Measurements from ENCODE around the gene BTN2A1. TPM values are rescaled to one million over a fixed set of nuclear protein-coding genes. Genes with fewer than 3 reads are reported as not detected.
"Not testable (repeated sequence)": the region's sequence is repeated elsewhere in the genome, so short reads cannot be mapped to it uniquely, and the experiment has no call there.

Gene BTN2A1
- total RNA-seq, 2 donors from 2014 or later = 6.2 to 16.5 TPM

- H3K4me3 ChIP-seq = no peak overlapping the region
- ATAC-seq (no peak), DNase-seq (no peak)
- no peaks in the 10 kb centered on the region for H3K36me3 ChIP-seq (replicated peaks in 1 of 2; ENCODE audit: insufficient read depth in 1 of 2, low read depth in 2 of 2)
- H3K9me3 ChIP-seq = no peaks in the 10 kb centered on the region
- no peaks in the 10 kb centered on the region for H3K27me3 ChIP-seq
- H3K27ac ChIP-seq = no peak overlapping the region
- no peak for TF ChIP-seq POLR2A (IDR thresholded peaks at IDR 0.05)
- TF ChIP-seq, protein P1, sequence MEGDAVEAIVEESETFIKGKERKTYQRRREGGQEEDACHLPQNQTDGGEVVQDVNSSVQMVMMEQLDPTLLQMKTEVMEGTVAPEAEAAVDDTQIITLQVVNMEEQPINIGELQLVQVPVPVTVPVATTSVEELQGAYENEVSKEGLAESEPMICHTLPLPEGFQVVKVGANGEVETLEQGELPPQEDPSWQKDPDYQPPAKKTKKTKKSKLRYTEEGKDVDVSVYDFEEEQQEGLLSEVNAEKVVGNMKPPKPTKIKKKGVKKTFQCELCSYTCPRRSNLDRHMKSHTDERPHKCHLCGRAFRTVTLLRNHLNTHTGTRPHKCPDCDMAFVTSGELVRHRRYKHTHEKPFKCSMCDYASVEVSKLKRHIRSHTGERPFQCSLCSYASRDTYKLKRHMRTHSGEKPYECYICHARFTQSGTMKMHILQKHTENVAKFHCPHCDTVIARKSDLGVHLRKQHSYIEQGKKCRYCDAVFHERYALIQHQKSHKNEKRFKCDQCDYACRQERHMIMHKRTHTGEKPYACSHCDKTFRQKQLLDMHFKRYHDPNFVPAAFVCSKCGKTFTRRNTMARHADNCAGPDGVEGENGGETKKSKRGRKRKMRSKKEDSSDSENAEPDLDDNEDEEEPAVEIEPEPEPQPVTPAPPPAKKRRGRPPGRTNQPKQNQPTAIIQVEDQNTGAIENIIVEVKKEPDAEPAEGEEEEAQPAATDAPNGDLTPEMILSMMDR (IDR thresholded peaks at IDR 0.05) = no peak
- intact Hi-C loops (cut with DNase I) = no loop called here
- H3K4me1 ChIP-seq = no peaks in the 10 kb centered on the region
- 84 to 88% methylated on average over 5 of the region's 5 CpGs for WGBS, 2 donors
Measured at GRCh38 chr6:26432627-26433201, 25.0 kb upstream of the BTN2A1 start.

GRCh38 chr6:26433680-26434079, 24.1 kb upstream of the BTN2A1 start:
- ATAC-seq; intact Hi-C loops (cut with DNase I); H3K9me3 ChIP-seq; H3K27ac ChIP-seq; DNase-seq; H3K4me3 ChIP-seq; H3K4me1 ChIP-seq; H3K36me3 ChIP-seq (replicated peaks in 1 of 2; ENCODE audit: insufficient read depth in 1 of 2, low read depth in 2 of 2); H3K27me3 ChIP-seq: not testable (repeated sequence)
- WGBS, 2 donors = 87 to 88% methylated on average over 8 of the region's 8 CpGs

DNA sequence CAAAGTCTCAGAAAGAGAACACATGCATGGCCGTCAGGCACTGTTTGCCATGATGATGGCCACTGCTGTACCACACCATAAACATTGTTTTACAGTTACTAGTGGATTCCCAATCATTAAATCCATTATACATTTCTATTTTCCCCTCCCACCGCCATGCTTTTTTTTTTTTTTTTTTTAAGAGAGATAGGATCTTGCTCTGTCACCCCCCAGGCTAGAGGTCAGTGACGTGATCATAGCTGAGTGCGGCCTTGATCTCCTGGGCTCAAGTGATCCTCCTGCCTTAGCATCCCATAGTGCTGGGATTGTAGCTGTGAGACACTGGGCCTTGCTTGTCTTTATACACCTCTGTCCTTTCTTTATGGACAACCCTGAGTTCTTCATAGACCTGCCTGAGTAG, 21.7 kb upstream of the BTN2A1 start:
- Histone ChIP-seq H3K9me3 (no peaks in the 10 kb centered on the region), H3K4me3 (no peak overlapping the region), H3K27me3 (no peaks in the 10 kb centered on the region), H3K4me1 (peaks cover 11% of the 10 kb centered on the region), H3K27ac (no peak overlapping the region), H3K36me3 (replicated peaks in 1 of 2; ENCODE audit: insufficient read depth in 1 of 2, low read depth in 2 of 2) (no peaks in the 10 kb centered on the region)
- ATAC-seq (no peak), DNase-seq (no peak)
- 76 to 79% methylated on average over 4 of the region's 4 CpGs for WGBS, 2 donors
- intact Hi-C loops (cut with DNase I) = no loop called here
- TF ChIP-seq, protein P1 (IDR thresholded peaks at IDR 0.05) = no peak
- no peak for TF ChIP-seq POLR2A (IDR thresholded peaks at IDR 0.05)

DNA sequence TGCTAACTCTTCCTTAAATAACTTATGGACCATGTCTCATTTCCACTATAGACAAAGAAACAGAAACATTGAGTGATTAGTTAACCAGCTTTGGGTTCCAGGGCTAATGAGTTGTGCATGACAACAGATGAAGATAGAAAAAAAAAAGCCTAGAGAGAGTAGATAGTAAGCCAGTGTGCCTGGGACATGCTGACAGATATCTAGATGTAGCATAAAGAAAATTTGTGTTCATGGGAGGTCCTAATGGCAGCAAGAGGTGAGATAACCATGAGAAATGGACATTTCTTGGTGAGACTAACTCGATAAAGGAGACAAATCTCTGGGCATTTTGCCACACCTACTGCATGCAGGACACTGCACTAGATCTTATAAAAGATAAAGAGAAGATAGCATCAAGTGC, 20.2 kb upstream of the BTN2A1 start:
- intact Hi-C loops (cut with DNase I) = no loop called here
- no peak for ATAC-seq
- TF ChIP-seq, protein P1 (IDR thresholded peaks at IDR 0.05) = no peak
- no peak for TF ChIP-seq POLR2A (IDR thresholded peaks at IDR 0.05)
- no peak for DNase-seq
- Histone ChIP-seq H3K4me1 (peaks cover 11% of the 10 kb centered on the region), H3K27me3 (no peaks in the 10 kb centered on the region), H3K36me3 (replicated peaks in 1 of 2; ENCODE audit: insufficient read depth in 1 of 2, low read depth in 2 of 2) (no peaks in the 10 kb centered on the region), H3K27ac (no peak overlapping the region), H3K9me3 (no peaks in the 10 kb centered on the region), H3K4me3 (no peak overlapping the region)
- WGBS, 2 donors = 77 to 88% methylated on average over 1 of the region's 1 CpG

DNA sequence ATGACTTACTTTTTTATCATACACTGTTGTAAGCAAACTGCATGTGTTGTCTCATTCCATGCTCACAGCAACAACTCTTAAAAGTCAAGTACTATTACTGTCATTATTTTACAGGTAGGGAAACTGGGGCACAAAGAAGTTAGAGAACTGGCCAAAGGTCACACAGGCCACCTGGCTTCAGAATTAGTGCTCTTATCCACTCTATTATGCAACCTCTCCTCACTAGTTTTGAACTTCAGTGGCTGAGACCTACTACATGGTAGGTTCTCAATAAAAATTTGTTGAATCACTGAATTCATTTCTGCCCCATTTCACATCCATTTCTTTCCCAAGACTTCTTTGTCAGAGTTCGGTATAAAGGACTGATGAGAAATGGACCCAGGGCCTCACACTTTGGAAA, 19.8 kb upstream of the BTN2A1 start:
- no peaks in the 10 kb centered on the region for H3K27me3 ChIP-seq
- WGBS, 2 donors = 95 to 100% methylated on average over 1 of the region's 1 CpG
- no peak overlapping the region for H3K27ac ChIP-seq
- DNase-seq = no peak
- intact Hi-C loops (cut with DNase I) = no loop called here
- TF ChIP-seq POLR2A (IDR thresholded peaks at IDR 0.05) = no peak
- peaks cover 11% of the 10 kb centered on the region for H3K4me1 ChIP-seq
- no peaks in the 10 kb centered on the region for H3K36me3 ChIP-seq (replicated peaks in 1 of 2; ENCODE audit: insufficient read depth in 1 of 2, low read depth in 2 of 2)
- H3K9me3 ChIP-seq = no peaks in the 10 kb centered on the region
- no peak for ATAC-seq
- H3K4me3 ChIP-seq = no peak overlapping the region

Data from body of pancreas (tissue), 4 donors.